SK-N-SH (cell line): ENCODE data around the gene DCLRE1B. TPM values are rescaled to one million over a fixed set of nuclear protein-coding genes. Genes with fewer than 3 reads are reported as not detected.

ENCODE experiments used
- CTCF ChIA-PET: fragments of 300-600, 350-600 bp; formaldehyde crosslinking; extraction: SDS; loops from one replicate; lab custom pipeline; 2021; lab: Yijun Ruan, JAX
- POLR2A ChIA-PET: fragments of 350-600 bp; sonication (Branson Sonifier 250); formaldehyde crosslinking; extraction: SDS; loops from one replicate; lab custom pipeline; 2020; ENCODE audit warnings: antibody characterized with exemption, inconsistent platforms; lab: Yijun Ruan, JAX
- DNase-seq: peaks from one replicate; pipeline ENCODE4 v3.0.0; 2012
- H2AFZ ChIP-seq: fragments of 200-600 bp; sonication (generic); 2 replicates; pipeline ENCODE4 v1.8.1; 2016; ENCODE audit warnings: antibody characterized with exemption, mild to moderate bottlenecking, low read depth
- H3F3A ChIP-seq: fragments of 200-600 bp; sonication (generic); replicated peaks from 2 replicates; pipeline ENCODE3; 2016; ENCODE audit warnings: antibody characterized with exemption, mild to moderate bottlenecking; ENCODE audit not compliant: insufficient read depth
- H3K27ac ChIP-seq, 2 experiments: fragments of 200-500 bp in 1 of 2; fragments of 200-600 bp in 1 of 2; sonication (Bioruptor generic) in 1 of 2; sonication (generic), shearing (Covaris generic) in 1 of 2; 2 replicates each; pipeline versions ENCODE4 v1.5.1 to v1.6.1; 2014 to 2016; ENCODE audit warnings: low read depth in 2 of 2, inconsistent platforms in 1 of 2, low read length in 1 of 2, mild to moderate bottlenecking in 1 of 2, mixed read lengths in 1 of 2
- H3K27me3 ChIP-seq: fragments of 200-600 bp; sonication (generic), shearing (Covaris generic); 2 replicates; pipeline ENCODE4 v1.6.1; 2016; ENCODE audit warnings: mixed run types; ENCODE audit not compliant: insufficient read depth
- H3K36me3 ChIP-seq, 2 experiments: fragments of 200-500 bp in 1 of 2; fragments of 200-600 bp in 1 of 2; sonication (Bioruptor generic) in 1 of 2; sonication (generic) in 1 of 2; replicated peaks in 1 of 2; 2 replicates each; pipeline versions ENCODE3 to v1.5.1; 2014 to 2016; ENCODE audit warnings: low read length in 1 of 2, mild to moderate bottlenecking in 1 of 2; ENCODE audit not compliant: insufficient read depth in 2 of 2, control insufficient read depth in 1 of 2
- H3K4me1 ChIP-seq, 2 experiments: fragments of 200-500 bp in 1 of 2; fragments of 200-600 bp in 1 of 2; sonication (Bioruptor generic) in 1 of 2; sonication (generic), shearing (Covaris generic) in 1 of 2; 2 replicates each; pipeline versions ENCODE4 v1.5.1 to v1.6.1; 2014 to 2016; ENCODE audit warnings: low read depth in 1 of 2, low read length in 1 of 2, mixed run types in 1 of 2; ENCODE audit not compliant: insufficient read depth in 2 of 2, control insufficient read depth in 1 of 2
- H3K4me2 ChIP-seq: fragments of 200-600 bp; sonication (generic), shearing (Covaris generic); 2 replicates; pipeline ENCODE4 v1.6.1; 2017; ENCODE audit warnings: mixed run types
- H3K4me3 ChIP-seq, 2 experiments: fragments of 200-500 bp in 1 of 2; fragments of 200-600 bp in 1 of 2; sonication (Bioruptor generic) in 1 of 2; sonication (generic), shearing (Covaris generic) in 1 of 2; 2 replicates each; pipeline versions ENCODE4 v1.5.1 to v1.8.1; 2014 to 2016; ENCODE audit warnings: low read depth in 2 of 2, inconsistent platforms in 1 of 2, low read length in 1 of 2, mild to moderate bottlenecking in 1 of 2, mixed read lengths in 1 of 2, moderate library complexity in 1 of 2
- H3K79me2 ChIP-seq: fragments of 200-600 bp; sonication (generic); 2 replicates; pipeline ENCODE4 v1.8.1; 2017; ENCODE audit warnings: mild to moderate bottlenecking; ENCODE audit not compliant: insufficient read depth
- H3K9ac ChIP-seq: fragments of 200-600 bp; sonication (generic); 2 replicates; pipeline ENCODE4 v1.6.1; 2017; ENCODE audit warnings: mixed run types
- H3K9me2 ChIP-seq: fragments of 200-600 bp; sonication (generic); 2 replicates; pipeline ENCODE4 v1.6.1; 2017; ENCODE audit warnings: mixed run types
- H3K9me3 ChIP-seq: fragments of 200-600 bp; sonication (generic); 2 replicates; pipeline ENCODE4 v1.6.1; 2017; ENCODE audit warnings: mixed run types, mild to moderate bottlenecking, moderate library complexity
- H4K20me1 ChIP-seq: fragments of 200-600 bp; sonication (generic); 2 replicates; pipeline ENCODE4 v1.6.1; 2017; ENCODE audit warnings: mild to moderate bottlenecking, mixed run types; ENCODE audit not compliant: insufficient read depth
- CHD2 ChIP-seq: fragments of 150-350 bp; IDR thresholded peaks from 2 replicates; pipeline ENCODE4 v1.6.1; 2018; ENCODE audit warnings: low read length; ENCODE audit not compliant: partially characterized antibody
- EZH2phosphoT487 ChIP-seq: fragments of 200-600 bp; sonication (generic); IDR thresholded peaks from 2 replicates; pipeline ENCODE4 v1.6.1; 2017; ENCODE audit warnings: low read depth, mixed run types, mild to moderate bottlenecking, antibody characterized with exemption, moderate library complexity, borderline replicate concordance
- FOSL2 ChIP-seq: IDR thresholded peaks from 2 replicates; pipeline ENCODE4 v1.4.0; 2012; ENCODE audit warnings: low read depth, mild to moderate bottlenecking, moderate library complexity, borderline replicate concordance
- MAX ChIP-seq: IDR thresholded peaks from 2 replicates; pipeline ENCODE4 v1.4.0; 2012; ENCODE audit warnings: low read depth
- RAD21 ChIP-seq: IDR thresholded peaks from 2 replicates; pipeline ENCODE4 v1.6.1; 2012; ENCODE audit warnings: mild to moderate bottlenecking, low read length
- RCOR1 ChIP-seq: fragments of 150-350 bp; IDR thresholded peaks from 2 replicates; pipeline ENCODE4 v1.6.1; 2017; ENCODE audit warnings: antibody characterized with exemption, low read length
- REST ChIP-seq: IDR thresholded peaks from 2 replicates; pipeline ENCODE4 v1.6.1; 2012; ENCODE audit warnings: mild to moderate bottlenecking, low read depth, low read length, moderate library complexity
- RFX5 ChIP-seq: IDR thresholded peaks from 2 replicates; pipeline ENCODE4 v1.6.1; 2012; ENCODE audit warnings: mild to moderate bottlenecking, improper control_type of control experiment, low read length
- SIN3A ChIP-seq: IDR thresholded peaks from 2 replicates; pipeline ENCODE4 v1.6.1; 2012; ENCODE audit warnings: low read depth, mild to moderate bottlenecking, low read length, moderate library complexity, borderline replicate concordance
- SMC3 ChIP-seq: IDR thresholded peaks from 2 replicates; pipeline ENCODE4 v1.6.1; 2012; ENCODE audit warnings: low read depth, low read length, improper control_type of control experiment
- TAF1 ChIP-seq: IDR thresholded peaks from 2 replicates; pipeline ENCODE4 v1.6.1; 2012; ENCODE audit warnings: low read depth, mild to moderate bottlenecking, low read length, moderate library complexity, borderline replicate concordance
- TEAD4 ChIP-seq: IDR thresholded peaks from 2 replicates; pipeline ENCODE4 v1.4.0; 2012; ENCODE audit warnings: mild to moderate bottlenecking, borderline replicate concordance; ENCODE audit not compliant: insufficient read depth
- USF1 ChIP-seq: IDR thresholded peaks from 2 replicates; pipeline ENCODE4 v1.4.0; 2012; ENCODE audit warnings: low read depth, borderline replicate concordance
- USF2 ChIP-seq: fragments of 150-350 bp; IDR thresholded peaks from 2 replicates; pipeline ENCODE4 v1.6.1; 2017; ENCODE audit warnings: antibody characterized with exemption, low read length, low read depth, borderline replicate concordance
- WGBS: methylation state at CpG from one replicate; pipeline ENCODE4 v1.1.6; 2017; ENCODE audit warnings: low lambda C conversion rate; 5-methylcytosine and 5-hydroxymethylcytosine counted together
- polyA plus RNA-seq, 3 experiments: library from polyadenylated mRNA; depleted of rRNA; stranded (reverse); fragments of >200 nt; gene quantifications; 2 replicates each; pipeline ENCODE4 v1.2.3, GENCODE V29; 2012

DCLRE1B gene
- polyA plus RNA-seq, 1 of the 3 experiments (the other 2 are of a cell fraction) = 3.0 TPM

- H3K36me3 ChIP-seq = peaks cover 65 to 70% of the 10 kb centered on the region in 2 experiments
- H3K9me2 ChIP-seq = no peaks in the 10 kb centered on the region
- ChIA-PET POLR2A (no interaction called here), CTCF (interaction anchor here (1.2 to 1.4 kb wide), 3 partner anchors 9 to 22 kb away, joined by 3 to 5 read pairs (median 3); no protein-coding TSS in a partner anchor)
- 77% methylated on average over 1 of the region's 1 CpG for WGBS
- no peak overlapping the region for H3K4me2 ChIP-seq
- H2AFZ ChIP-seq = no peak overlapping the region
- no peaks in the 10 kb centered on the region for H3F3A ChIP-seq
- no peak overlapping the region for H3K9ac ChIP-seq
- H3K4me1 ChIP-seq = no peaks in the 10 kb centered on the region; a peak in 1 of 4 replicates
- H3K4me3 ChIP-seq = no peak overlapping the region
- no peak overlapping the region for H3K27ac ChIP-seq
- H3K79me2 ChIP-seq = peaks cover 3% of the 10 kb centered on the region; the same call in 1 of the 2 replicates
- no peaks in the 10 kb centered on the region for H4K20me1 ChIP-seq
- no peak for DNase-seq
- H3K27me3 ChIP-seq = no peaks in the 10 kb centered on the region
- TF ChIP-seq RAD21 = no peak
- no peak for TF ChIP-seq RCOR1
- TF ChIP-seq TAF1 = no peak
- TF ChIP-seq FOSL2 = no peak
- no peak for TF ChIP-seq USF2
- TF ChIP-seq CHD2 = no peak
- TF ChIP-seq REST = no peak
- TF ChIP-seq RFX5 = no peak
- no peak for TF ChIP-seq USF1
- TF ChIP-seq MAX = no peak
- no peak for TF ChIP-seq EZH2phosphoT487
- no peak for TF ChIP-seq TEAD4
- no peak for TF ChIP-seq SMC3
- TF ChIP-seq SIN3A = no peak
- no peaks in the 10 kb centered on the region for H3K9me3 ChIP-seq
Measured at GRCh38 chr1:113957984-113958383, 52.9 kb downstream of the DCLRE1B start.
